HFFc6 (cell line): ENCODE measurements around the gene IKZF5. TPM values are rescaled to one million over a fixed set of nuclear protein-coding genes. Genes with fewer than 3 reads are reported as not detected.

Experiments used
- DNase-seq: peaks from one replicate; pipeline ENCODE4 v3.0.0-alpha.2; 2018
- H3K27ac Mint-ChIP-seq: 2 replicates; pipeline ENCODE4 v1.8.0; 2020; ENCODE audit warnings: mild to moderate bottlenecking, mixed read lengths
- H3K27me3 Mint-ChIP-seq: 2 replicates; pipeline ENCODE4 v1.8.0; 2021; ENCODE audit warnings: mild to moderate bottlenecking, moderate library complexity, mixed read lengths; ENCODE audit not compliant: insufficient read depth
- H3K36me3 Mint-ChIP-seq: 2 replicates; pipeline ENCODE4 v1.8.0; 2021; ENCODE audit warnings: low read depth, mixed read lengths
- H3K4me1 Mint-ChIP-seq: 2 replicates; pipeline ENCODE4 v1.8.0; 2020; ENCODE audit warnings: low read depth, mixed read lengths
- H3K4me3 Mint-ChIP-seq: 2 replicates; pipeline ENCODE4 v1.8.0; 2020; ENCODE audit warnings: mild to moderate bottlenecking, moderate library complexity, mixed read lengths
- H3K9me3 Mint-ChIP-seq: 2 replicates; pipeline ENCODE4 v1.8.0; 2020; ENCODE audit warnings: mild to moderate bottlenecking, mixed read lengths
- total RNA-seq, 6 experiments: library from RNA; stranded (reverse); fragmentation: NEBNext Ultra II Directional; extraction: Animal tissue kit (Norgen Biotek cat#: 25700); gene quantifications; 2 replicates in 1 of 6; 3 replicates in 5 of 6; pipeline ENCODE4 v1.2.3, GENCODE V29; 2021
- TF ChIP-seq, protein P1 (sequence below): fragments of 200-600 bp; sonication (generic); IDR thresholded peaks from 2 replicates; pipeline ENCODE4 v1.5.0; 2021; ENCODE audit warnings: antibody characterized with exemption, mild to moderate bottlenecking

Gene IKZF5
- total RNA-seq, 6 experiments from 2014 or later: 9.3 to 11.2 (median 9.9) TPM

DNA sequence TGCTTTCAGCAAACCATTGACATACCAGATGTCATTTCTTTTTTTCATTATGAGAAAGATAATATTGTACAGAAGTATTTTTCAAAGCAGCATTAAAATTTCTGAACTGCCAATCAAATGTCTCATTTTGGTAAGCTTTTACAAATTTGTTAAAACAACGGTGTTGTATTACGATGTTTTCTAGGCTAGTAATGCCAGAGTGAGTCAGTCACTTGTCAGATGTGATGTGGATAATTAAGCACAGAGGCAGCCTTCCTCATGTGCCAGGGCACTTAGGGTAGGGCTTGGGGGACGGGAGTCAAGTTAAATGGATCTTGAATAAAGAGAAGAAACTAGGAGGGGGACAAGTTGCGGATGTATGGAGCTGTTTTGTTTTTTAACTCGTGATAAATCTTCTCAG lies 18.3 kb downstream of the IKZF5 start:
- Mint-ChIP-seq H3K4me3 (no peak overlapping the region), H3K9me3 (no peaks in the 10 kb centered on the region), H3K27me3 (no peaks in the 10 kb centered on the region), H3K27ac (peak overlapping the region; percentile 51; the same call in 1 of the 2 replicates), H3K4me1 (peaks cover 17% of the 10 kb centered on the region), H3K36me3 (peaks cover 11% of the 10 kb centered on the region)
- DNase-seq: peak; percentile 13
- TF ChIP-seq, protein P1, sequence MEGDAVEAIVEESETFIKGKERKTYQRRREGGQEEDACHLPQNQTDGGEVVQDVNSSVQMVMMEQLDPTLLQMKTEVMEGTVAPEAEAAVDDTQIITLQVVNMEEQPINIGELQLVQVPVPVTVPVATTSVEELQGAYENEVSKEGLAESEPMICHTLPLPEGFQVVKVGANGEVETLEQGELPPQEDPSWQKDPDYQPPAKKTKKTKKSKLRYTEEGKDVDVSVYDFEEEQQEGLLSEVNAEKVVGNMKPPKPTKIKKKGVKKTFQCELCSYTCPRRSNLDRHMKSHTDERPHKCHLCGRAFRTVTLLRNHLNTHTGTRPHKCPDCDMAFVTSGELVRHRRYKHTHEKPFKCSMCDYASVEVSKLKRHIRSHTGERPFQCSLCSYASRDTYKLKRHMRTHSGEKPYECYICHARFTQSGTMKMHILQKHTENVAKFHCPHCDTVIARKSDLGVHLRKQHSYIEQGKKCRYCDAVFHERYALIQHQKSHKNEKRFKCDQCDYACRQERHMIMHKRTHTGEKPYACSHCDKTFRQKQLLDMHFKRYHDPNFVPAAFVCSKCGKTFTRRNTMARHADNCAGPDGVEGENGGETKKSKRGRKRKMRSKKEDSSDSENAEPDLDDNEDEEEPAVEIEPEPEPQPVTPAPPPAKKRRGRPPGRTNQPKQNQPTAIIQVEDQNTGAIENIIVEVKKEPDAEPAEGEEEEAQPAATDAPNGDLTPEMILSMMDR: no peak

DNA sequence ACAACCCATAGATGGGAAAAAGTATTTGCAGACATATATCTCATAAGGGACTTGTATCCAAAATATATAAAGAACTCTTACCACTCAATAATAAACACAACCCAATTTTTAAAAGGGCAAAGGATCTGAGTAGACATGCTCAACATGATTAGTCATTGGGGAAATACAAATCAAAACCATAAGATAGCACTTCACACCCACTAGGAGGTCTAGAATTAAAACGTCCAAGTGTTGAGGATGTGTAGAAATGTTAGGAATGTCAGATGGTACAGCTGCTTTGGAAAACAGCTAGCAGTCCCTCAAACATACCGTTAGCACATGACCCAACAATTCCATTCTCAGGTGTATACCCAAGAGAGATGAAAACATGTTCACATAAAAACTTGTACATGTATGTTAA lies 20.1 kb downstream of the IKZF5 start:
- H3K36me3 Mint-ChIP-seq: no peaks in the 10 kb centered on the region; the same call in none of the 2 replicates
- H3K27me3 Mint-ChIP-seq: no peaks in the 10 kb centered on the region
- peaks cover 17% of the 10 kb centered on the region for H3K4me1 Mint-ChIP-seq
- TF ChIP-seq, protein P1: no peak
- H3K4me3 Mint-ChIP-seq: no peak overlapping the region
- H3K9me3 Mint-ChIP-seq: no peaks in the 10 kb centered on the region
- no peak for DNase-seq
- H3K27ac Mint-ChIP-seq: no peak overlapping the region

DNA sequence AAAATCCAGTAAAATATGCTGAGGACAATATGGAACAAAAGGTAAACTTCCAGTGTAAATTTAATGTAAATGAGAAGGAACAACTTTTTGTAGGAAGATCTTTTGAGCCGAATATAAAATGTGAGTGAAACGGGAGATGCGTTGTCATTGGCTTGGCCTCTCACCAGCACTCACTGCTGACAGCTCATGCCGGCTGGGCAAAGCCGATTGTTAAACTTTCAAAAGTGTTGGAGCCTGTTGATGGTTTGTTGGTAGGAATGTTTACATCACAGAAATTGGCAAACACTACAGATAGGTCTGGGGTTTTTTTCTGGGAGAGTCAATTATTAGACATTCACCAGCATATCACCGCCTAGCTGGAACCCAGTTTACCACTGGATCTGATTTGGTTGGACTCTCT lies 22.3 kb downstream of the IKZF5 start:
- no peaks in the 10 kb centered on the region for H3K9me3 Mint-ChIP-seq
- DNase-seq: no peak
- TF ChIP-seq, protein P1: no peak
- no peaks in the 10 kb centered on the region; the same call in none of the 2 replicates for H3K36me3 Mint-ChIP-seq
- no peaks in the 10 kb centered on the region for H3K27me3 Mint-ChIP-seq
- H3K27ac Mint-ChIP-seq: no peak overlapping the region
- no peak overlapping the region for H3K4me3 Mint-ChIP-seq
- H3K4me1 Mint-ChIP-seq: peaks cover 26% of the 10 kb centered on the region

DNA sequence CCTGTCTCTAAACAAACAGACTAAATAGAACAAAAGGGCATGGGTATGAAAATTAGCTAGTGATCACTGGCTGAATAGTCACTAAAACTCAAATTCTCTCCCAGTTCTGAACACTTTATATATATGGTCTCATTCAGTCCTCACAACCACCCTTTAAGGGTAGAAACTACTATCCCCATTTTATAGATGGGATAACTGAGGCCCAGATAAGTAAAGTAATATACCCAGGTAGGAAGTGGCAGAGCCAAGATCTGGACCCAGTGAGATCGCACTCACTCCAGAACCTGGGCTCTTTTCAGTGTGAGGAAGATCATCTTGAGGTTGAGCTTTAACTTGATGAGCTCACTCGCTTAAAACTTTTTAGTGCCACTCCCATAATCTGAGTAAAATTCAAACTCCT lies 23.9 kb downstream of the IKZF5 start:
- TF ChIP-seq, protein P1: no peak
- no peak overlapping the region for H3K27ac Mint-ChIP-seq
- H3K36me3 Mint-ChIP-seq: no peaks in the 10 kb centered on the region; the same call in none of the 2 replicates
- H3K4me1 Mint-ChIP-seq: peaks cover 32% of the 10 kb centered on the region
- no peak for DNase-seq
- no peak overlapping the region for H3K4me3 Mint-ChIP-seq
- H3K27me3 Mint-ChIP-seq: no peaks in the 10 kb centered on the region
- no peaks in the 10 kb centered on the region for H3K9me3 Mint-ChIP-seq

DNA sequence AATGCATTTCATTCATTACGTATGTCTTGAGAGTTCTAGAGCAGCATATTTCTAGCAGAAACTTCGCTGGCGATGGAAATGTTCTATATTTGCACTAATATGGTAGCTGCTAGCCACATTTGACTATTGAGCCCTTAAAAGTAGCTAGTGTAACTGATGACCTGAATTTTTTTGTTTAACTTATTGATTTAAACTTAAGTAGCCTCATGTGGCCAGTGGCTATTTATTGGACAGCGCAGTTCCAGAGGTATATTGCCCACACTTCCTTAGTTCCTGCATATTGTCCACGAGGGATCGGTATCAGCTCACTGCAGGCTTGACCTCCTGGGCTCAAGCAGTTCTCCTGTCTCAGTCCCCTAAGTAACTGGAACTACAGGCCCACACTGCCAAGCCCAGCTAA lies 24.7 kb downstream of the IKZF5 start:
- peaks cover 33% of the 10 kb centered on the region for H3K4me1 Mint-ChIP-seq
- H3K27ac Mint-ChIP-seq: no peak overlapping the region
- no peaks in the 10 kb centered on the region for H3K9me3 Mint-ChIP-seq
- H3K27me3 Mint-ChIP-seq: no peaks in the 10 kb centered on the region
- TF ChIP-seq, protein P1: no peak
- DNase-seq: no peak
- H3K4me3 Mint-ChIP-seq: no peak overlapping the region
- no peaks in the 10 kb centered on the region; the same call in none of the 2 replicates for H3K36me3 Mint-ChIP-seq

DNA sequence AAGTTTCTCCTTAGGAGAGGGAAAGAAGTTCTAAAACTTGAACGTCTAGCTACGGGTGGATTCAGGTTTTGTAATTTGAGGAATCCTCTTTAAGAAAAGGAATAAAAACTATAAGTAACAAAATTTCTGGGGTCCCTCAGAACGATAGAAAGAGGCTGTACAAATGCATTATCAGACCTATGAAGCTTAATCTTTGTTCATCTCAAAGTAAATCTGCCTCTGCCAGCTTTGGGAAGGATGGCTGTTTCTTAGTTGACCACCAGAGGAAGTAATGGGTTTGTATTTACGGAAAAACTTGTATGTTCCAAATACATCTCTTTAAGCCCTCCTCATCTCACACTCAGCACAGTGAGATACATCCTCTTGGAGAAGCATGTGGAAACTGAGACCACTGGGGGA lies 27.5 kb downstream of the IKZF5 start:
- H3K4me3 Mint-ChIP-seq: peak overlapping the region; percentile 90
- H3K4me1 Mint-ChIP-seq: peaks cover 25% of the 10 kb centered on the region
- peak; percentile 60 for DNase-seq
- no peaks in the 10 kb centered on the region for H3K9me3 Mint-ChIP-seq
- no peaks in the 10 kb centered on the region for H3K36me3 Mint-ChIP-seq
- TF ChIP-seq, protein P1: peak; percentile 76
- peak overlapping the region; percentile 92 for H3K27ac Mint-ChIP-seq
- no peaks in the 10 kb centered on the region for H3K27me3 Mint-ChIP-seq
